ENCODE results near the gene ALK. TPM values are rescaled to one million over a fixed set of nuclear protein-coding genes. Genes with fewer than 3 reads are reported as not detected.

ALK gene
- total RNA-seq, 6 donors from 2014 or later, result 0.17 to 2.1 (median 0.35) TPM

GRCh38 chr2:29774624-29775023, 146.8 kb downstream of the ALK start:
- TF ChIP-seq POLR2A (IDR thresholded peaks at IDR 0.05), result no peak
- no peak for TF ChIP-seq POLR2AphosphoS5 (IDR thresholded peaks at IDR 0.05)
- no peak for TF ChIP-seq EP300 (IDR thresholded peaks at IDR 0.05)
- no peak for TF ChIP-seq CTCF (IDR thresholded peaks at IDR 0.05)
- H3K36me3 ChIP-seq, result no peaks in the 10 kb centered on the region
- no peaks in the 10 kb centered on the region for H3K27me3 ChIP-seq
- H3K27ac ChIP-seq, result no peak overlapping the region
- ATAC-seq (ENCODE audit: low FRiP score in 2 of 2) (no peak), DNase-seq (no peak)
- 92 to 94% methylated on average over 6 of the region's 6 CpGs for WGBS, 2 donors
- H3K4me1 ChIP-seq, result no peaks in the 10 kb centered on the region
- H3K4me3 ChIP-seq, result no peak overlapping the region
- no peaks in the 10 kb centered on the region for H3K9me3 ChIP-seq

GRCh38 chr2:29770846-29771245, 150.5 kb downstream of the ALK start:
- H3K4me3 ChIP-seq, result no peak overlapping the region
- WGBS, 2 donors, result 88 to 89% methylated on average over 3 of the region's 3 CpGs
- TF ChIP-seq POLR2A (IDR thresholded peaks at IDR 0.05) (no peak), POLR2AphosphoS5 (IDR thresholded peaks at IDR 0.05) (no peak), CTCF (IDR thresholded peaks at IDR 0.05) (no peak)

GRCh38 chr2:29769847-29770246, 151.5 kb downstream of the ALK start:
- no peaks in the 10 kb centered on the region for H3K36me3 ChIP-seq
- no peak overlapping the region for H3K4me3 ChIP-seq
- no peak for ATAC-seq (ENCODE audit: low FRiP score in 2 of 2)

More at GRCh38 chr2:29770846-29771245, 150.5 kb downstream of the ALK start:
- H3K4me1 ChIP-seq, result no peaks in the 10 kb centered on the region
- H3K27me3 ChIP-seq, result no peaks in the 10 kb centered on the region
- no peak for ATAC-seq (ENCODE audit: low FRiP score in 2 of 2)
- H3K36me3 ChIP-seq, result no peaks in the 10 kb centered on the region
- H3K9me3 ChIP-seq, result no peaks in the 10 kb centered on the region
- DNase-seq, result no peak
- H3K27ac ChIP-seq, result no peak overlapping the region

GRCh38 chr2:29767606-29768335, 153.6 kb downstream of the ALK start:
- no peak for DNase-seq
- H3K36me3 ChIP-seq, result no peaks in the 10 kb centered on the region
- no peak for TF ChIP-seq POLR2AphosphoS5 (IDR thresholded peaks at IDR 0.05)
- TF ChIP-seq POLR2A (IDR thresholded peaks at IDR 0.05), result no peak
- TF ChIP-seq EP300 (IDR thresholded peaks at IDR 0.05), result no peak
- no peak for TF ChIP-seq CTCF (IDR thresholded peaks at IDR 0.05)
- H3K27me3 ChIP-seq, result no peaks in the 10 kb centered on the region
- H3K9me3 ChIP-seq, result no peaks in the 10 kb centered on the region
- WGBS, 2 donors, result 58 to 68% methylated on average over 8 to 9 of the region's 9 CpGs
- H3K4me3 ChIP-seq, result no peak overlapping the region
- ATAC-seq (ENCODE audit: low FRiP score in 2 of 2), result no peak
- H3K27ac ChIP-seq, result no peak overlapping the region
- H3K4me1 ChIP-seq, result no peaks in the 10 kb centered on the region

More at GRCh38 chr2:29769847-29770246, 151.5 kb downstream of the ALK start:
- 91 to 94% methylated on average over 4 of the region's 4 CpGs for WGBS, 2 donors
- Histone ChIP-seq H3K4me1 (no peaks in the 10 kb centered on the region), H3K9me3 (no peaks in the 10 kb centered on the region), H3K27ac (no peak overlapping the region), H3K27me3 (no peaks in the 10 kb centered on the region)
- TF ChIP-seq EP300 (IDR thresholded peaks at IDR 0.05) (no peak), POLR2A (IDR thresholded peaks at IDR 0.05) (no peak)
- DNase-seq, result no peak

GRCh38 chr2:29766191-29766590, 155.2 kb downstream of the ALK start:
- WGBS, 2 donors, result 70 to 83% methylated on average over 1 of the region's 1 CpG
- TF ChIP-seq POLR2AphosphoS5 (IDR thresholded peaks at IDR 0.05) (no peak), POLR2A (IDR thresholded peaks at IDR 0.05) (no peak), CTCF (IDR thresholded peaks at IDR 0.05) (no peak), EP300 (IDR thresholded peaks at IDR 0.05) (no peak)

More at GRCh38 chr2:29766191-29766590, 155.2 kb downstream of the ALK start:
- Histone ChIP-seq H3K27me3 (no peaks in the 10 kb centered on the region), H3K9me3 (no peaks in the 10 kb centered on the region), H3K36me3 (no peaks in the 10 kb centered on the region), H3K27ac (no peak overlapping the region), H3K4me3 (no peak overlapping the region), H3K4me1 (no peaks in the 10 kb centered on the region)
- DNase-seq (no peak), ATAC-seq (ENCODE audit: low FRiP score in 2 of 2) (no peak)
